Measurements from ENCODE around the gene ODAD3. TPM values are rescaled to one million over a fixed set of nuclear protein-coding genes. Genes with fewer than 3 reads are reported as not detected.
"Not testable (repeated sequence)": the region's sequence is repeated elsewhere in the genome, so short reads cannot be mapped to it uniquely, and the experiment has no call there.

Gene ODAD3
- total RNA-seq, 2 donors from 2014 or later, result not detected

DNA sequence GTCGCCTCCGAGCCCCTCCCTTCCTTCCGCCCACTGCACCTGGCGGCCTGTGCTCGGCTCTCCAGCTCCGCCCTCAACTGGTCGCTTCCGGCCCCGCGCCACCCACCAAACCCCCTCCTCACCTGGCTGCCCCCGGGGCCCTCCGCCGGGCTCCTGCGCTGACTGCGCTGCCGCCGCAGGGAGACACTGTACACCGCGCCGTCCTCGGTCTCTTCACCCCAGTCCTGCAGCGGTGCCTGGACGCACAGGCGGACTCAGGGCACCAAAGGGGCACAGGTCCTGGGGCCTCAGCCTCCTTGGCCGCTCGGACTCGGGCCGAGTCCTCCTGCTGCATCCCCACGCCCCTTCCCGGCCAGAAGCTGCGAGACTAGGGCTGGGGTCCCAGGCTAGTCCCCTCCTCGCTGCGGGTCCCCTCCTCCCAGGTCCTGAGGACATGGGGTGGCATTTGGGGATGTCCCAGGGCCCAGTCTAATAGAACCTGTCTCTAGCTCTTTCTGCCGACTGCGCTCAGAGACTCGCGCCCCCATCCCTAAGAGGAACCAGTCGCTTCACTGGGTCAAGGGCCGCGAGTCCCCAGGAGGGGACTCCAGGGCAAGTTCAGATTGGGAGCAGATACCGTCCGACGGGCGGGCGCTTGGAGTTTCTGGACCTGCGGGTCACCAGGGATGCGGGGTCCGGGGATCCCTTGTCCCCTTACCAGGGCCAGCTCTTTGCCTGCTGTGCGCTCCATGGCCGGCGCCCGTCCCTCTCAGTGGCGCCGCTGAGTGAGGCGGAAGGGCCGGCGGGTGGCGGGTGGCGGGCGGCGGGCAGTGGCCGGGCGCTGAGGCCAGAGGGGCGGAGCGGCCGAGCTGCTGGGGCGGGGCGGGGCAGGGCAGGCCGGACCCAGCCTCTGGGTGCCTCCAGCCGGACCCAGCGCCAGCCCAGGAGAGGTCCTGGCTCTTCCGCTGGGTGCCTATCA lies 16.1 kb downstream of the ODAD3 start, which contains the start of gene RGL3:
Gene RGL3 (minus strand): TSS at position 766 of the 958 bp plus-strand sequence. CDS start 36 bp downstream, at position 730.
- no peak within 1 kb of the TSS for H3K27ac Mint-ChIP-seq
- no peaks in the 10 kb centered on the region for H3K9me3 Mint-ChIP-seq
- H3K27me3 Mint-ChIP-seq, result peaks cover 35 to 49% of the 10 kb centered on the region in 2 donors
- peaks cover 23 to 25% of the 10 kb centered on the region in 2 donors for H3K4me1 Mint-ChIP-seq (ENCODE audit: low read depth in 2 of 2)
- peak; percentile 54 for DNase-seq (ENCODE audit: low spot score)
- no peak for ATAC-seq
- no peaks in the 10 kb centered on the region for H3K36me3 Mint-ChIP-seq
- no peak within 1 kb of the TSS for H3K4me3 Mint-ChIP-seq

DNA sequence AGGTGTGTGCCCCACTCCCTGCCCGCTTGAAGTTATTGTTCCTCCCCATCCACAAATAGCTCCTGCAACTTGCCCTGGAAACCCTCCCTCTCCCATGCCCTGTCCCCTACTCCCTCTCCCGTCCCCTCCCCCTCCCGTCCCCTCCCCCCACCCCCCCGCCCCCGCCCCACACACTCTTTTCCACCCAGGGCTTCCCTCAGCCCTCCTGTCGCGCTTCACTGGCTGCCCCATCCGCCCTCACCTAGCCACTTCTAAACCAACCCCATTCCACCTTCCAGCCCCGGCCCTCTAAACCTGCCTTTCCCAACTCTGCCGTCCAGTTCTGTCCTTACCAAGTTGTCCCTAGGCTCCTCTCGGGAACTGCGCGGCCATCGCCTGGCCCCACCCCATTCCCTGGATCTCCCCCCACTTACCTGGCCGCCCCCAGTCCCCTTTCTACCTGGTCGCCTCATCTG lies 16.8 kb downstream of the ODAD3 start:
- ATAC-seq (no peak), DNase-seq (ENCODE audit: low spot score) (no peak)
- Mint-ChIP-seq H3K27ac (no peak overlapping the region), H3K36me3 (no peaks in the 10 kb centered on the region), H3K4me1 (ENCODE audit: low read depth in 2 of 2) (peaks cover 17 to 18% of the 10 kb centered on the region in 2 donors), H3K9me3 (no peaks in the 10 kb centered on the region), H3K27me3 (peaks cover 29 to 41% of the 10 kb centered on the region in 2 donors), H3K4me3 (no peak overlapping the region)

DNA sequence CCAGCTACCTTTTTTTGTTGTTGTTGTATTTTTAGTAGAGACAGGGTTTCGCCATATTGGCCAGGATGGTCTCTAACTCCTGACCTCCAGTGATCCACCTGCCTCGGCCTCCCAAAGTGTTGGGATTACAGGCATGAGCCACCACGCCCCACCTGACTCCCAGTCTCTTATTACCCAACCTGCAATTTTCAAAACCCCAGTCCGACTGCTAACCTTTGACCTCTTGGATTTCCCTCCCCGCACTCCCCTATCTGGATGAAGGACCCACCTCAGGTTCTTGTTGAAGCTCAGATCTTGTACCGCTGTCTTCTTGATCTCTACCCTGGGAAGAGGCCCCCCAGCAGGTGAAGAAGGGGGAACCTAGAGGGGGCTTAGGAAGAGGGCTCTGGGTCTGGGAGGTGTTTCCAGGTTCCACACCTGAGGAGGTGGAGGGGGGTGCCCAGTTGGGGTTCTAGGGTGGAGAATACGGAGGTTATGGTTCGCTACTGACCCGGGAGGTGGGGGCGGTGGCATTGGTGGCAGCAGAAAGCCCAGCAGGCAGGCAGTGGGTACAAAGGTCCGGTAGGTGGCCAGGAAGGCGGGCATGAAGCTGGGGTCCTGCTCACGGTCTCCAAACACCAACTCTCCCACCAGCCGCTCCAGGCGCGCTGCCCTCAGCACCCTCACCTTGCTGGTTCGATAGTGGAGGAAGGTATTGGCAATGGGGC lies 18.4 kb downstream of the ODAD3 start:
- ATAC-seq (peak in 1 of 2 donors; percentile 6), DNase-seq (ENCODE audit: low spot score) (peak; percentile 39)
- H3K27ac Mint-ChIP-seq, result no peak overlapping the region
- H3K36me3 Mint-ChIP-seq, result no peaks in the 10 kb centered on the region
- no peaks in the 10 kb centered on the region for H3K9me3 Mint-ChIP-seq
- peaks cover 9 to 10% of the 10 kb centered on the region in 2 donors for H3K4me1 Mint-ChIP-seq (ENCODE audit: low read depth in 2 of 2)
- H3K4me3 Mint-ChIP-seq, result no peak overlapping the region
- peaks cover 22 to 33% of the 10 kb centered on the region in 2 donors for H3K27me3 Mint-ChIP-seq

DNA sequence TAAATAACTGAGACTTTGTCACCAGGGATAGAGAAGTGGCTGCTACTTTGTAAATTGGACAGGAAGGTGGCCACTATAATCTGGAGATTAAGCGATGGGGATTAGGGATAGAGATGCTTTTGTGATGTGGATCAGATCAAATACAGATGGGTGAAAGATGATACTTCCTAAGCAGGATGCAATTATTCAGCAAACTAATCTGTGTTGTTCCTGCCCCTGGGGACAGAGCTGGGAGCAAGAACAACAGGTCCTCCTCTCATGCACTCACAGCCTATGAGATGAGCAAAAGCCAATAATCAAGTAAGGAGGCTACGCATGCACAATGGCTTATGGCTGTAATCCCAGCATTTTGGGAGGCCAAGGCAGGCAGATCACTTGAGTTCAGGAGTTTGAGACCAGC lies 20.4 kb downstream of the ODAD3 start:
- Mint-ChIP-seq H3K4me3 (no peak overlapping the region), H3K27ac (no peak overlapping the region), H3K9me3 (no peaks in the 10 kb centered on the region), H3K27me3 (peaks cover 17 to 21% of the 10 kb centered on the region in 2 donors), H3K36me3 (no peaks in the 10 kb centered on the region), H3K4me1 (ENCODE audit: low read depth in 2 of 2) (no peaks in the 10 kb centered on the region)
- ATAC-seq (no peak), DNase-seq (ENCODE audit: low spot score) (no peak)

DNA sequence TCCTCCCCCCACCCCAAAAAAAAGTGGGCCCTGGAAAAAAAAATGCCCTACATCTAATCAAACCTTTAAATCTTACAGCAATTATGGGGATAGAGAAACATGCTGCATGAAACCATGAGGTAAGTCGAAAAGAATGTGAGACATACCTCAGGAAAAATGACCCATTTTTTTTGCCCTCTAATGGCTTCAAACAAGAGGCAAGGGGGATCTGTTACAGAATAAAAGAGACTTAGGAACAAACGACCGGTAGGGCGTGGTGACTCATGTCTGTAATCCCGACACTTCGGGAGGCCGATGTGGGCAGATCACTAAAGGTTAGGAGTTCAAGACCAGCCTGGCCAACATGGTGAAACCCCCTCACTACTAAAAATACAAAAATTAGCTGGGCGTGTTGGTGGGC lies 24.2 kb downstream of the ODAD3 start:
- ATAC-seq, result no peak
- H3K4me1 Mint-ChIP-seq (ENCODE audit: low read depth in 2 of 2), result no peaks in the 10 kb centered on the region
- no peak overlapping the region for H3K27ac Mint-ChIP-seq
- peak; percentile 8 for DNase-seq (ENCODE audit: low spot score)
- H3K27me3 Mint-ChIP-seq, result peaks cover 0 to 7% of the 10 kb centered on the region in 2 donors
- no peak overlapping the region for H3K4me3 Mint-ChIP-seq
- no peaks in the 10 kb centered on the region for H3K9me3 Mint-ChIP-seq
- H3K36me3 Mint-ChIP-seq, result no peaks in the 10 kb centered on the region

DNA sequence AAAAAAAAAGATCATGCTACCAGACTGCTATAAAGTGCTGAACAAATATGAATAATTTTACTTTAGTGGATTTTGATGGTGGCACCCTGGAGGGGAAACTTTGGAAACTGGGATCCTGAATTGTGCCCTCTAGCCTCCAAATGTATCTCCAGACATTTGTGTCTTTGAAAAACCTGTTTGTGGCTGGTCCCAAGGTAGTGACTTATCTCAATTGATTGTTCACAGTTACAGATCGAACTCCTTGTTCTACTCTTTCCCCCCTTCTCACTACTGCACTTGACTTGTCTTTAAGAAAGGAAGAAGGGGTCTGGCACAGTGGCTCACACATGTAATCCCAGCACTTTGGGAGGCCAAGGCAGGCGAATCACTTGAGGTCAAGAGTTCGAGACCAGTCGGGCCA lies 26.3 kb downstream of the ODAD3 start:
- no peaks in the 10 kb centered on the region for H3K9me3 Mint-ChIP-seq
- H3K4me1 Mint-ChIP-seq (ENCODE audit: low read depth in 2 of 2), result no peaks in the 10 kb centered on the region
- H3K4me3 Mint-ChIP-seq, result no peak overlapping the region
- peaks cover 0 to 7% of the 10 kb centered on the region in 2 donors for H3K27me3 Mint-ChIP-seq
- H3K36me3 Mint-ChIP-seq, result no peaks in the 10 kb centered on the region
- ATAC-seq (no peak), DNase-seq (ENCODE audit: low spot score) (peak; percentile 29)
- no peak overlapping the region for H3K27ac Mint-ChIP-seq

DNA sequence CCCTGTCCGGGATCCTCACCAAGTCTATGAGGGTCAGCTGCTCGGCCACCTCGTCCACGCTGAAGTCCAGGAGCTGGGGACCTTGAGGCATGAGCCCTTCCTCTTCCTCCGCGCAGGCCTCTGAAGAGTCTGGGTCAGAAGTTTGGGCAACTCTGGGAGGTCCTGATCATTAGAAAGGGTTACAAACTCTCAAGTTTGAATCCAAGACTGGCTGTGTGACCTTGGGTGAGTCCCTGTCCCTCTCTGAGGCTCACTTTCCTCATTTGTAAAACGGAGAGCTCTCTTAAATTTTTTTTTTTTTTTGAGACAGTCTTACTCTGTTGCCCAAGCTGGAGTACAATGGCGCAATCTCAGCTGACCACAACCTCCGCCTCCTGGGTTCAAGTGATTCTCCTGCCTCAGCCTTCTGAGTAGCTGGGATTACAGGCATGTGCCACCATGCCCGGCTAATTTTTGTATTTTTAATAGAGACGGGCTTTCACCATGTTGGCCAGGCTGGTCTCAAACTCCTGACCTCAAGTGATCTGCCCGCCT lies 28.2 kb downstream of the ODAD3 start:
- H3K27ac Mint-ChIP-seq; H3K4me3 Mint-ChIP-seq; H3K27me3 Mint-ChIP-seq; H3K36me3 Mint-ChIP-seq; H3K9me3 Mint-ChIP-seq; H3K4me1 Mint-ChIP-seq (ENCODE audit: low read depth in 2 of 2): not testable (repeated sequence)
- ATAC-seq (peak in 1 of 2 donors; percentile 11), DNase-seq (ENCODE audit: low spot score) (peak; percentile 8)

DNA sequence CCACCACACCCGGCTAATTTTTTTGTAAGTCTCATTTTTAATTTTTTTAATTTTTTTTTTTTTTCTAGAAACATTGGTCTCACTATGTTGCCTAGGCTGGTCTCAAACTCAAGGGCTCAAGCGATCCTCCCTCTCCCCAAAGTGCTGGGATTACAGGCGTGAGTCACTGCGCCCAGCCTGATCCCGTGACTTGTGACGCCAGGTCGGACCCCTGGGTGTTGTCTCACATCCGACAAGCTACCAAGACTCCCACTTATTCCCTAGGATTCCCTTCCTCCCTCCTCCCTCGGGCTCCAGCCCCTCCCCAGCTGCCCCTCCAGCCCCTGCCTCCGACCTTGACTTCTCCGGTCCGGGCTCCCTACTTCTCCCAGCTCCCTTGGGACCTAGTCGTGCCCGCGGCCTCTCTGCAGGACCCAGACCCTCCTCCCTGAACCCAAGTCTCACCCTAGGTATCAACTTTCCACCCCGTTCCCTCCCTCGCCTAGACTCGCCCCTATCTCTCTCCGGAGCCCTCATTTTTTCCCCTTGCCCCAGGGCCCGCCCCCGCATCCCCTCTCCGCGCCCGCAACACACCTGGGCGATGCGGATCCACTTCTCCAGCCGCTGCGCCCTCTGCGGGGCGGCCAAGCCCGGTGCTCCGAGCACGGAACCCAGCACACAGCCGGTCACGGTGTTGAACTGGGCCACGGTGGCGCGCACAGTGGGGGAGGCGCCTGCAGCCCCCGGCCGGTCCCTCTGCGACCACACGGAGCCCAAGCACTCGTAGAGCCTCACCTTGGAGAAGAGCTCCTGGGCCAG lies 28.9 kb downstream of the ODAD3 start:
- H3K9me3 Mint-ChIP-seq, result no peaks in the 10 kb centered on the region
- DNase-seq (ENCODE audit: low spot score) (peak; percentile 59), ATAC-seq (peak in 1 of 2 donors; percentile 53)
- no peaks in the 10 kb centered on the region for H3K4me1 Mint-ChIP-seq (ENCODE audit: low read depth in 2 of 2)
- H3K27me3 Mint-ChIP-seq, result peaks cover 0 to 7% of the 10 kb centered on the region in 2 donors
- no peak overlapping the region for H3K27ac Mint-ChIP-seq
- H3K4me3 Mint-ChIP-seq, result no peak overlapping the region
- H3K36me3 Mint-ChIP-seq, result no peaks in the 10 kb centered on the region

DNA sequence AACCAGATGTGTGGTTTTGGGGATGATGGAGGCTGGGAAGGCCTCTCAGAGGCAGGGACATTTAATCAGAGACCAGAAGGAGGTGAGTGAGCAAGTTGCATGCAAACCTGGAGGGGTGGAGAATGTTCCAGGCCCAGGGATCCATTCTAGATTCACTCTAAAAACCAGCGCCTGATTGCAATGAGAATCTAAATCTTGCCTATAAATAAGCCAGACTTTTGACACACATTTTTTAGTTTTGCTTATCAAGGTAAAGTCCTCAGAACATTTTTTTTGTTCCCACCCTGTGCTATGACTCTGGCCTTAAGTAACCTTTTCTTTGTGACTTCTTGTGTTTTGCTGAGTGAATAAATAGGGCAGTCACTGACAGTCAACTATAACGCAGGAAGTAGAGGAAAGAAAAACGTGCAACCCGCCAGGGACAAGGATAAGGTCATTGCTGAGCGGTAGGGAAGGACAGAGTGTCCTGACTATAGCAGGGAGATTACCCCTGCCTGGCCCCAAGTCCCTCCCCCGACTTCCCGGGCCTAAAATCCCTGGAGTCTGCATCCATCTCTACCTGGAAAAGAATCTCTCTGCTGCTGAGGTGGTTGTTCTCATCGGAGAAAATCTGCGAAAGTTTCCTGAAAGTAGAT lies 30.2 kb downstream of the ODAD3 start:
- peak; percentile 6 for DNase-seq (ENCODE audit: low spot score)
- ATAC-seq, result no peak
- Mint-ChIP-seq H3K27me3 (peaks cover 0 to 5% of the 10 kb centered on the region in 2 donors), H3K4me1 (ENCODE audit: low read depth in 2 of 2) (no peaks in the 10 kb centered on the region), H3K9me3 (no peaks in the 10 kb centered on the region), H3K36me3 (no peaks in the 10 kb centered on the region), H3K27ac (no peak overlapping the region), H3K4me3 (no peak overlapping the region)

DNA sequence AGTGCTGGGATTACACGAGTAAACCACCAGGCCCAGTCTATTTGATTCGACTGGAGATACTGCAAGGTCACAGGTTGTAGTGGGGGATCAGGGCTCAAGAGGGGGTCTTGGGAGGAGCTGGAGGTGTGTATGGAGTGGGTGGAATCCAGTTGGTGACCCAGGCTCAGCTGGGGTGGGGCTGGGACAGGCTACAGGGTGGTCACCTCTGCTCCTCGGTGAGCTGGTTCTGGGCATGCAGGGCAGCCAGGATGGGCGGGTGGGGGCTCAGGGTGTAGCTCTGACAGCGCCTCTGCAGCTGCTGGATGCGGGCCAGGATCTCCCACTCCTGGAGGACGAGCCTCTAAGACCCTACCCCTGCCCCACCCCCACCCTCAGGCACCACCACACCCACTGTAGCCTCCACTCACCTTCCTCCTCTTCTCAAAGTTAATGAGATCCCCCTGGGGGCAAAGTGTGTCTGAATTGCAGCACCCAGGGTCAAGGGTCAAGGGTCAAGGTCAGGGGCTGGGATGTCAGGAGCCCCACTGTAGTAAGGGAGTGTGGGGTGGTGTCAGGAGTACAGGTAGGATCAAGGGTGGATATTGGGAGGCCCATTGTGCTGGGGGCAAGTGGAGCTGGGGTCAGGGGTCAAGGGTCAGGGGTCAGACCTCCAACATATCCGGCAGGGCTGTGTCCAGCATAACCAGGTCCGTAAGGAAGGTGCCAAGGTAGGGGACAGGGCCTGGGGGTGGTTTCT lies 32.9 kb downstream of the ODAD3 start:
- ATAC-seq (no peak), DNase-seq (ENCODE audit: low spot score) (peak; percentile 58)
- no peaks in the 10 kb centered on the region for H3K4me1 Mint-ChIP-seq (ENCODE audit: low read depth in 2 of 2)
- H3K36me3 Mint-ChIP-seq, result no peaks in the 10 kb centered on the region
- H3K9me3 Mint-ChIP-seq, result no peaks in the 10 kb centered on the region
- no peak overlapping the region for H3K4me3 Mint-ChIP-seq
- peaks cover 0 to 6% of the 10 kb centered on the region in 2 donors for H3K27me3 Mint-ChIP-seq
- H3K27ac Mint-ChIP-seq, result no peak overlapping the region

DNA sequence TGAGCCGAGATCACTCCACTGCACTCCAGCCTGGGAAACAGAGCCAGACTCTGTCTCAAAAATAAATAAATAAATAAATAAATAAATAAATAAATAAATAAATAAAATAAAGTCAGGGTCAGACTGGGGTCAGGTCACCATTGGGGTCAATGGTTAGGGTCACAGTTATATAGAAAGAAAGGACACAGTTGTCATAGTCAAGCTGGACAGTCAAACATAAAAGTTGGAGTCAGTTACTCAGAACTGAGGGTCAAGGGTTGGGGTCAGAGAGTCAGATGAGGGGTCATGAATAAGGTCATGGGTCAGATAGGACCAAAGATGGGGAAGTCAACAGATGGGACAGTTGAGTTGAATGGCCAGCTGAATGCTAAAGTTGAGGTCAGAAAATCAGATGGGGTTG lies 34.1 kb downstream of the ODAD3 start:
- no peaks in the 10 kb centered on the region for H3K36me3 Mint-ChIP-seq
- H3K4me1 Mint-ChIP-seq (ENCODE audit: low read depth in 2 of 2), result no peaks in the 10 kb centered on the region
- H3K9me3 Mint-ChIP-seq, result no peaks in the 10 kb centered on the region
- ATAC-seq (no peak), DNase-seq (ENCODE audit: low spot score) (no peak)
- no peak overlapping the region for H3K4me3 Mint-ChIP-seq
- no peak overlapping the region for H3K27ac Mint-ChIP-seq
- H3K27me3 Mint-ChIP-seq, result peaks cover 0 to 6% of the 10 kb centered on the region in 2 donors

DNA sequence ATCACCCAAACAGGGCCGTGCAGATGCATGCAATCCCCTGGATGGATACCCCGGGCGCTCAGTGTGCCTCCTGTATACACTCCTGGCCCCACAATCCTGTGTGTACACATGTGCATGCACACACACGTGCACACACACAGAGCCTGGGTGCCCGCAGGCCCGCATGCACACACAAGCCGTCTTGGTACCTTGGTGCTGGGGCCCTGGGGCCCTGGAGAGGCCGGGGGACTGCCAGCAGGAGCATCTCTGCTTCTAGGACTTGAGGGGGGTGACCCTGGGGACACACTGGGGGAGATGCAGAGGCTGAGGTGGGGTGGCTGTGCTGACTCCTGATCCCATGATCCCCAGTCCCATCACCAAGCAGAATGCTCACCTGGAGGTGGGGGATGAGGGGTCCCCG lies 35.3 kb downstream of the ODAD3 start:
- H3K27me3 Mint-ChIP-seq, result peaks cover 8 to 11% of the 10 kb centered on the region in 2 donors
- no peaks in the 10 kb centered on the region for H3K4me1 Mint-ChIP-seq (ENCODE audit: low read depth in 2 of 2)
- H3K4me3 Mint-ChIP-seq, result no peak overlapping the region
- no peaks in the 10 kb centered on the region for H3K9me3 Mint-ChIP-seq
- peak in 1 of 2 donors; percentile 40 for ATAC-seq
- DNase-seq (ENCODE audit: low spot score), result peak; percentile 41
- H3K36me3 Mint-ChIP-seq, result no peaks in the 10 kb centered on the region
- H3K27ac Mint-ChIP-seq, result no peak overlapping the region
